Liver (tissue), 3 donors: ENCODE results near the gene USP48.

ENCODE experiments used
- CTCF ChIP-seq: fragments of 150-350 bp; IDR thresholded peaks from 2 replicates; pipeline ENCODE4 v1.5.1; 2017; ENCODE audit warnings: improper control_type of control experiment, low read depth, low read length; ENCODE audit not compliant: missing input control
- RAD21 ChIP-seq, 2 donors: IDR thresholded peaks; 2 replicates each; pipeline ENCODE4 v1.6.1; 2016; ENCODE audit warnings: antibody characterized with exemption in 2 of 2, mild to moderate bottlenecking in 2 of 2
- REST ChIP-seq: IDR thresholded peaks from 2 replicates; pipeline ENCODE4 v1.6.1; 2016; ENCODE audit warnings: antibody characterized with exemption, mild to moderate bottlenecking
- TAF1 ChIP-seq: conservative IDR thresholded peaks from 2 replicates; pipeline ENCODE4 v1.6.1; 2016; ENCODE audit warnings: antibody characterized with exemption, mild to moderate bottlenecking
- donor health status: healthy.
- donor health status: healthy.

GRCh38 chr1:21640653-21641052 lies 142.3 kb downstream of the USP48 start:
- TF ChIP-seq CTCF: no peak
- TF ChIP-seq REST: no peak
- no peak for TF ChIP-seq TAF1
- TF ChIP-seq RAD21 (IDR thresholded peaks at IDR 0.05): no peak
